ENCODE results near the gene UBXN11.
"Not testable (repeated sequence)": the region's sequence is repeated elsewhere in the genome, so short reads cannot be mapped to it uniquely, and the experiment has no call there.

The UBXN11 gene

GRCh38 chr1:26302733-26303405 lies 3.6 kb downstream of the UBXN11 start:
- no peak for DNase-seq

DNA sequence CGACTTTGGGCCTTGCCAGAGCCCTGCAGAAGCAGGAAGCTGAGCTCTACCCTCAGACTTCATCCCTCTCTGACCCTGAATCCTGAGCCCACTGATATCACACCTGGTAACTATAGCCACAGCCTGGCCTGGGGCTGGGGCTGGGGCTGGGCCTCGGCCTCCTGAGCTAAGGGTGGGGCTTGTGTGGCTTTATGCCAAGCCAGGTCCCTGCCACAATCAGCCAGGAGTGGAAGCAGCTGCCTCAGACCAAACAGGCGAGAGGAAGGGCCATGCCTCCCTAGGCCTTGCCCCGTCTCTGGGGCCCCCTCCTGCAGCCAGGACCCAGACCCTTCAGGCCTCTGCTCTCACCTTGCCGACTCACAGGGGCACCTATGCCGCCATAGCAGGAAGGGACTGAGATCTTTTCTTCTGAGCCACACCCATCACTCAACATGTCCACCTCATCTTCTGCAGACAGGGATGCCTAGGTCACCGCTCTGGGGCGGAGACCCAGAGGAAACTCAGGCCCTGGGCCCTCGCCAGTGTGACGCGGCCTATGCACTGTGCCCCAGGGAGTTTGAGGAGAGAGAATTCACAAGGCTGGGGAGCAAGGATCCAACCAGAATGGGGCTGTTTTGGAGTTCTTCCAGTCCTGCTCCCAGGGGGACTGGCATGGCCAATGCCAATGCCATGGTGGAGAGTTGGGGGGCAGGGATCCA lies 5.7 kb downstream of the UBXN11 start:
- no peak for DNase-seq

GRCh38 chr1:26297791-26298124 lies 8.7 kb downstream of the UBXN11 start:
- no peak for DNase-seq

DNA sequence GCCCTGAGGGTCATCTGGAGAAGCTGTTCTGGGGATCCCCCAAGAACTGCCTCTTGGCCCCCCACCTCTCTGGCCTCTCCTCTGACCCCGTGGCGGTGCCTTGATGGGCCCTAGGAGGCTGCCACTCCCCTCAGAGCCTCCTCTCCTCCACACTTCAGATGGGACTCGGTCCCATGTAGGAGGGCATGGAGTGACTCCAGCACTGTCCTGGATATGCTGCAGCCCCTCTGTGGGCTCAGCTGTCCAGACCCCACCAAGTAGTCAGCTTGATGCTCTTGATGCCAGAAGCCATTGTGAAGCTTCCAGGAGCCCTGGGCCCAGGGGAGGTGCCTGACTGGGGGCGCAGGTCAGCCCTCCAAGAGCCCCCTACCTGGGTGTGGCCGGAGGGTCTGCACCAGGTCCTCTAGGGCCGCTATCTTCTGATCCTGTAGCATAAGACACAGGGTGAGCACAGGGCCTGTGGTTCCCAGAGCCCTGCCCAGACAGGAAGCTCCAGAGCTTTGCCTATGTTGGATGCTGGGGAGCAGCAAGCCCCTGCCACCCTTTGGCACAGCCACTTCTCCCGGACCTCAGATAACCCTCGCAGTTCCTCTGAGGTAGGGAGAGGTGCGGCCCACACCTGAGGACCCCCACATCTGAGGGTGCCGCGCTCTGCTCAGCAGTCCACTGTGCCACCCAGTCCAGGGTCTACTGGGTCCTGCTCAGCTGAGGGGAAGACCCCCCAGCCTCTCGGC lies 9.2 kb downstream of the UBXN11 start:
- no peak for DNase-seq

DNA sequence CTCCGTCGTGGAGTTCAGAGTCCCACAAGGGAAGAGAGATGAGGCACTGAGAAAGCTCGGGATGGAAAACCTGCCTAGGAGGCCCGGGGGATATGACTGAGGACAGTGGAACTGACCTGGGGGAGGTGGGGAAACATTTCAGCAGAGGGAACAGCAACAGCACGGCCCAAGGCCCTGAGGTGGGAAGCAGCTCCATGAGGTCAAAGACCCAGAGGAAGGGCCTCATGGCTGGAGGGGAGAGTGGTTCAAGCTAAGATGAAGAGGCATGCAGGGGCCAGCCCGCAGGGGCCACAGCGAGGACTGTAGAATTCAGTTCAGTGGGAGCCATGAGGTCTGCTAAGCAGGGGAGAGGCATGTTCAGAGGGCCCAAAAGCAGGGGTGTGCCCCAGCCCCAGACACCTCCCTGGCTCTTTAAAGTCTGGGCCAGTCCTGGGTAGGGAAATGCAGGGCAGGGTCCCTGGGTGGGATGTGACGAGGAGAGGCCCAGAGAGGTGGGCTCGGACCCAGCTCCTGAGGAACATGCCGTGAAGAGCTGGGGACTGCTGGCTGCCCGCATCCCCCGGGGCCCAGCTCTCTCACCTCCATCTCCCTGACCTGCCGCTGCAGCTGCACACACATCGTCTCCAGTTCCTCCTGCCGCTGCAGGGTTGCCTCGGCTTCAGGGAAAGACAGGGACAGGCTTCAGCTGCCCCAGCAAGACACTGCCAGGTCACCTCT lies 9.9 kb downstream of the UBXN11 start:
- no peak for DNase-seq

- DNase-seq: no peak
These were observed 11.0 kb downstream of the UBXN11 start for GRCh38 chr1:26295194-26296138.

DNA sequence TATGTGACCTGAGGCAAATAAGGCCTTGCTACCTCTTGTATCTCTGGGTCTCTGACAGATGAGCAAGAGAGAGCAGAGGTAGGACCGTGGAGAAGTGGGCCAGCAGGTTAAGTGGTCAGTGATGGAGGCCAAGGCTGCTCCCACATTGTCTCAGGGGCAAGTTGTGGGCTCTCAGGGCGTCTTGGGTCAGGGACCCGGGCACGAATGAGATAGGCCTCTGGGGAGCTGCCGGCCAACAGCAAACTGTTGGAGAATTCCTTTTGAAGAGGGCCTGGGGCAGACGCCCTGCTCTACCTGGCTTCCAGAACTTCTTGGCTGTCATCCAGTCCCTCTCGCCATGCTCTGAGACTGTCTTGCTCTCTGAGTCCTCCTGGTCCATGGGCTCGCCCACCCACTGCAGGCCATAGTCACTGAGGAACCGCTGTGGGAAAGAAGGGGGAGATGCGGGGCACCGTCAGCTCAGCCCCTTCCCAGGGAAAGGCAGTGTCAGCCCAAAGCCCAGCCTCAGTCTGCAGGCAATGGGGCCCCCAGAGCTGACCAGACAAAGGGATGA lies 12.4 kb downstream of the UBXN11 start:
- no peak for DNase-seq

- DNase-seq: not testable (repeated sequence)
These were observed 13.7 kb downstream of the UBXN11 start for GRCh38 chr1:26292735-26293134.

DNA sequence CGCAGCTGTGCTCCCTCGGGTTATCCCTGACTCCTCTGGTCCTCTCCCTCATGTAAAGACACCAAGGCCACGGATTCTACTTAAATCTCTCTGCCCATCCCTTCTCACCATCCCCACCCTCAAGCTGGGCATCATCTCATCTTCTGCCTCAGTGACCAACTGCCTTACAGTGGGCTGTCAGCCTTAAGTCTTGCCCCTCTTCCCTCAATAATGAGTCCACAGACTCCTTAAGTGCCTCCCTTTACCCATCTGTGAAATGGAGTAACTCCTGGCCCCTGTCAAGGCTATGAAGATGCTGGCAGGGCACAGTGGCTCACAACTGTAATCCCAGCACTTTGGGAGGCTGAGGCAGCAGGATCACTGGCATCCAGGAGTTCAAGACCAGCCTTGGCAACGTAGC lies 14.5 kb downstream of the UBXN11 start:
- DNase-seq: no peak

DNA sequence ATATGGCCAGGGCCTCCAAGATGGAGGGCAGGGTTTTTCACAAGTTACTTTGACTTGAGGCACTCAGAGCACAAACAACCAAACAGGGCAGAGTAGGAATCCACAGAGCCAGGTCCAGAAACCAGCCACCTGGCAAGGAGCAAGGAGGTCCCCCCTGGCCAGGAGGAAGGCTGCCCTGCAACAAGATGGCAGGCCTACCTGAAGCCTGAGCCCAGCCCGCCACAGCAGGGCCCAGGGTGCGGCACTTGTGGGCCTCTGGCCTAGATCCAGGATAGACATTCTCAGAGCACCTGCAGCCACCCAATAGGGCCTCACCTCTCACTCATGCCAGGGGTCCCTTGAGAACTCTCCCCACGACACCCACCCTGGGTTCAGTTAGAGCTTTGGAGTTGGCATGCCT lies 15.0 kb downstream of the UBXN11 start:
- DNase-seq: no peak

- DNase-seq: no peak
These were observed 15.6 kb downstream of the UBXN11 start for GRCh38 chr1:26290882-26291261.

DNA sequence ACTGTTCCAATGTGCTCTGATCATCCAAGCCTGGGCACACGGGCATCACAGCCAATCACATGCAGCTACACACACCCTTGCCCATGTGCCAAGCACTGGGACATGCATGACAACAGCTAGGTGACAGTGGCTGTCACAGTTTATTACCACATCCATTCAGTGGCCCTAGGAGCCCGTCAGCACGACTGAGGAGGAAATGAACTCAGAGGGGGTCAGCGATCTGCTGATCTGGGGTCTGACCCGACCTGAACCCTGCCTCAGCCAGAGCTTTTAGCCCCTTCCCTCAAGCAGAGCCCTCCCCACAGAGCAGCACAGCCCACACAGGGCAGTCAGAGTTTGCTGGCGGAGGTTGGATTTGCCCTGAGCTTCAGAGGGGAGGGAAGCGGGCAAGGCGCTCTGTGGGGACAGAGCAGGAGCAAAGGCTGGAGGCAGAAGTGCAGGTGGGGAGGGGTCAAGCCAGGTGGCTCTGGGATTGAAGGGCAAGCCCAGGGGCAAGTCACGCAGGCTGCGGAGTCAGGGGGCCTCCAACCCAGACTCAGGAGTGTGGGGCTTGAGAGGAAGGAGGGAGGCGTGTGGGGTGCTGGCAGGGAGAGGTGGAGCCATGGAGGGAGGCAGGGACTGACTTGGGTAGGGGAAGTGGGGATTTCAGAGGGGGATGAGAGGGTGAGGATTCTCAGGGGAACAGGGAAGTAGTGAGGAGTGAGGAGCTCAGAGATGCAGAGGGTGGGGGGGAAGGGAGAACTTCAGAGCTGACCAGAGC lies 16.1 kb downstream of the UBXN11 start:
- no peak for DNase-seq

- no peak for DNase-seq
These were observed 17.0 kb downstream of the UBXN11 start for GRCh38 chr1:26289158-26290059.

DNA sequence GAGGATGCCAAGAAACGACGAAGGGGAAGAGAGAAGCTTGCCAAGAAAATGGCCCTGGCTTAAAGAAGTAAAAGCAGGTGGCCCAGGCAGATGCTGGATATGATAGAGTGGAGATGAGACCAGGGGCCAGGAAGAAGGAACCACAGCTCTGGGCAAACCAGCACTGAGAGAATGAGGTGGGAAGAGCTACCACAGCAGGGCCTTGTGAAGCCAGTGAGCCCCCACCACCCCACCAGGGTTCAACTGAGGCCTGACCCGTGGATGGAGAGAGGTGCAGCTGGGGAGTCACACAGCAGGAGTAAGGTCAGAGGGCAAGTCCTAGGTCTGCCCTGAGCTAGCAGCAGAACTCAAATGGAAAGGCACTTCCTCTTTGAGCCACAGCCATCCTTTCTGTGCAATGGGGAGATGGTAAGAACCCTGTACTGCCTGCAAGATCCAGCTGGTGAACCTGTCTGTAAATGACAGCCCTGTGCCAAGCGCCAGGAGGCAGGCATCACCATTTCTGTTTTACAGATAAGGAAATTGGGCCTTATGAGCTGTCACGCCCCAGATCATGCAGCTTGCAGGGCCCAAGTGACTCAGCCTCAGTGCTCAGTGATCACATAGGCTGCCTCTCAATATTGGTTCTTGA lies 18.0 kb downstream of the UBXN11 start:
- no peak for DNase-seq

GRCh38 chr1:26287811-26288210 lies 18.6 kb downstream of the UBXN11 start:
- no peak for DNase-seq

DNA sequence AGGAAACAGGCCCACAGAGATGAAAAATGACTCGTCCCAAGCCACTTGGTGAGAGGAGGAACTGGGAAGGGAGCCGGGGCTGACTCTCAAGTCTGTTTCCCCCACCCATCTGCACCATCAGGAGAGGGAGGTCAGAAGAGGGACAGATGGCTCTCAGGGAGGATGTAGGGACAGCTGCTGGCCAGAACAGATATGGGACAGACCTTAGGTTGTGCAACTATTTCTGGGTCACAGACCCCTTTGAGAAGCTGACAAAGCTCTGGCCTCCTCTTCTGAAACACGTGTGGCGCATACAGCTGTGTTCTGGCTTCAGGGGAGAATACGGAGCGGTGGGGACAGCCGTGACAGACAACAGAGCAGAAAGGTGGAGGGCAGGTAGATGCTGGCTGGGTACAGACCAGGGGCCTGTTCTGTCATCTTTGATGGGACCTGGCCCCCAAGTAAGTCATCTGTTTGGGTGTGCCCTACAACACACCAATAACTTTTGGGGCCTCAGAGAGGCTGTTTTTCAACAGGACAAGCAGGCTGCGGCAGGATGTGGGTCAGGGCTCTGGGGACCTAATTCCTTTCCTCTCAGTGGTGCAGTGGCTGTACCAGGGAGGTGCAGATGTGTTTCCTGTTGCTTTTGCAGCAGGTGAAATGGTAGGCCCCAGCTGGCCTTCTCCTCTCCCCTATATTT lies 19.3 kb downstream of the UBXN11 start:
- no peak for DNase-seq

GRCh38 chr1:26286064-26286416 lies 20.4 kb downstream of the UBXN11 start:
- DNase-seq: no peak

- DNase-seq: no peak
These were observed 20.9 kb downstream of the UBXN11 start for GRCh38 chr1:26285366-26286063.

All from NCI-H1048 (cell line).